Heart left ventricle (tissue), 16 donors: ENCODE results near the gene SPSB1. TPM values are rescaled to one million over a fixed set of nuclear protein-coding genes. Genes with fewer than 3 reads are reported as not detected.

Source experiments
- ATAC-seq, 4 donors: fragments of 200-7000 bp; cut with Tn5 transposase; one replicate each; pipeline ENCODE4 v1.9.1; 2020 to 2022; ENCODE audit warnings: moderate library complexity in 4 of 4, mild to moderate bottlenecking in 3 of 4, moderate number of reproducible peaks in 1 of 4
- DNase-seq, 5 donors: peaks; one replicate each; pipeline ENCODE4 v3.0.0-alpha.2; 2020
- H3K27ac ChIP-seq, 12 donors: fragments of 200-600 bp; sonication (generic) in 4 of 12; one replicate each; pipeline versions ENCODE4 v1.5.0 to v1.8.0; 2016 to 2022; ENCODE audit warnings: mild to moderate bottlenecking in 2 of 12
- H3K27me3 ChIP-seq, 9 donors: fragments of 200-600 bp; sonication (generic) in 2 of 9; one replicate each; pipeline versions ENCODE4 v1.5.1 to v1.8.0; 2016 to 2022; ENCODE audit warnings: mild to moderate bottlenecking in 3 of 9
- H3K36me3 ChIP-seq, 9 donors: fragments of 200-600 bp; sonication (generic) in 2 of 9; one replicate each; pipeline versions ENCODE4 v1.5.0 to v1.8.0; 2018 to 2022; ENCODE audit warnings: mild to moderate bottlenecking in 2 of 9
- H3K4me1 ChIP-seq, 12 donors: fragments of 200-600 bp; sonication (generic) in 4 of 12; one replicate each; pipeline versions ENCODE4 v1.5.0 to v1.8.0; 2016 to 2022; ENCODE audit warnings: mild to moderate bottlenecking in 3 of 12
- H3K4me3 ChIP-seq, 12 donors: fragments of 200-600 bp; sonication (generic) in 4 of 12; one replicate each; pipeline versions ENCODE4 v1.5.0 to v1.8.0; 2017 to 2022; ENCODE audit warnings: mild to moderate bottlenecking in 9 of 12, moderate library complexity in 4 of 12
- H3K9me3 ChIP-seq, 12 donors: fragments of 200-600 bp; sonication (generic) in 4 of 12; one replicate each; pipeline versions ENCODE4 v1.5.0 to v1.8.0; 2016 to 2022; ENCODE audit warnings: mild to moderate bottlenecking in 1 of 12
- POLR2A ChIP-seq, 2 donors: fragments of 450-650 bp; IDR thresholded peaks; one replicate each; pipeline ENCODE4 v1.6.1; 2017; ENCODE audit warnings: antibody characterized with exemption in 2 of 2, mild to moderate bottlenecking in 2 of 2, moderate library complexity in 2 of 2
- WGBS, 4 donors: extraction: QIAGEN DNeasy Blood & Tissue Kit in 2 of 4; methylation state at CpG; one replicate each; pipeline versions ENCODE4 v1.1.5 to v1.1.7; 2013 to 2018; 5-methylcytosine and 5-hydroxymethylcytosine counted together
- intact Hi-C, 10 donors: fragments of 100-400 bp; cut with DNase I; formaldehyde crosslinking; loops; one replicate each; pipeline versions ENCODE4 v1.11.1 to v1.14.2; 2022
- polyA plus RNA-seq, 2 donors: library from polyadenylated mRNA; stranded (reverse); fragments of 200-250 nt; gene quantifications; one replicate each; pipeline ENCODE4 v1.2.3, GENCODE V29; 2013
- total RNA-seq, 9 donors: library from RNA; depleted of rRNA in 2 of 9; stranded (reverse); fragments of >200 nt in 2 of 9; fragmentation: NEBNext Ultra II Directional in 3 of 9; extraction: Animal tissue kit (Norgen Biotek cat#: 25700) in 3 of 9; gene quantifications; one replicate each; pipeline versions ENCODE4 v1.1.0 to v1.2.4, GENCODE V29; 2016 to 2023
- TF ChIP-seq, protein P1 (sequence below), 12 donors: fragments of 200-600 bp; sonication (generic) in 4 of 12; IDR thresholded peaks; one replicate each; pipeline versions ENCODE4 v1.5.0 to v1.8.0; 2018 to 2022; ENCODE audit warnings: antibody characterized with exemption in 12 of 12, mild to moderate bottlenecking in 5 of 12
- donor health status: ischemic (EF 13 %, LVEDD 7.1; RV severe dilation, severe dysfunction).
- donor health status: healthy with polysubstance abuse.
- donor health status: DM: no; HTN: yes; CAD: no.
- donor health status: DM: no; HTN: no; CAD: no.
- donor health status: ischemic (EF 25% LVEDD 6.9; RV normal size, moderate dysfunction).
- donor health status: ischemic (EF 25% LVEDD 5.7; RV mildly dilated, moderate dysfunction).
- donor health status: healthy.
- donor health status: DM: yes; HTN: yes; CAD: no.
- donor health status: ischemic (EF 35%, LVEDD 5.7; RV mildly dilated, moderate dysfunction).
- donor health status: nonischemic (EF 11% LVEDD 7.7; RV severe dilation, severe dysfunction).
- donor health status: DM: yes; HTN: yes; CAD: no.
- donor health status: PGD.
- donor health status: ischemic (EF 29% LVEDD 5.4; RV normal size, mild dysfunction).
- donor health status: nonischemic (EF 23%, LVEDD 6.1; RV moderate dilation, normal function).

Gene SPSB1
- total and polyA plus RNA-seq, 11 donors = 7.0 to 27.2 (median 9.2) TPM

DNA sequence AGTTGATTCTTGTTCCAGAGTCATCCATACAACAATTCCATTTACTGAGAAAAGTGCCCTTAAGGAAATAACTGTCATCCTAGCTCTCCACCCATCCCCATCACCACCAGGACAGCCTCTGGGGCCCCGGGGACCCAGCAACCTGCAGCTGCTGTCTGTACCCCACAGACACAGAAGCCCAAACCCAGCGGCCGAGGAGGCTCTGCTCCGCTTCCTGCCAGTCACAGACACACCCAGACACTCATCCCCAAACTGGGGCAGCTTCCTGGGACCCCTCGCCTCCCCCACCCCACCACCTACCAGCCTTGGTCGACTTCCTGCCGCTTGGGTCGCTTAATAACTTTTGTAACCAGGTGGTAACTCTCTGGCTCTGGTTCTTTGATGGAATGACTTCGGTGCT, 125.0 kb downstream of the SPSB1 start:
- ATAC-seq = no peak
- no peak overlapping the region for H3K4me3 ChIP-seq
- no peak for DNase-seq
- H3K36me3 ChIP-seq = no peaks in the 10 kb centered on the region
- 77 to 84% (median 80%) methylated on average over 7 to 9 of the region's 9 CpGs for WGBS, 4 donors
- H3K4me1 ChIP-seq = peaks cover 6 to 22% (median 17%) of the 10 kb centered on the region in 12 donors
- H3K27me3 ChIP-seq = no peaks in the 10 kb centered on the region
- intact Hi-C loops = no loop called here
- no peaks in the 10 kb centered on the region for H3K9me3 ChIP-seq
- H3K27ac ChIP-seq = no peak overlapping the region
- TF ChIP-seq, protein P1, sequence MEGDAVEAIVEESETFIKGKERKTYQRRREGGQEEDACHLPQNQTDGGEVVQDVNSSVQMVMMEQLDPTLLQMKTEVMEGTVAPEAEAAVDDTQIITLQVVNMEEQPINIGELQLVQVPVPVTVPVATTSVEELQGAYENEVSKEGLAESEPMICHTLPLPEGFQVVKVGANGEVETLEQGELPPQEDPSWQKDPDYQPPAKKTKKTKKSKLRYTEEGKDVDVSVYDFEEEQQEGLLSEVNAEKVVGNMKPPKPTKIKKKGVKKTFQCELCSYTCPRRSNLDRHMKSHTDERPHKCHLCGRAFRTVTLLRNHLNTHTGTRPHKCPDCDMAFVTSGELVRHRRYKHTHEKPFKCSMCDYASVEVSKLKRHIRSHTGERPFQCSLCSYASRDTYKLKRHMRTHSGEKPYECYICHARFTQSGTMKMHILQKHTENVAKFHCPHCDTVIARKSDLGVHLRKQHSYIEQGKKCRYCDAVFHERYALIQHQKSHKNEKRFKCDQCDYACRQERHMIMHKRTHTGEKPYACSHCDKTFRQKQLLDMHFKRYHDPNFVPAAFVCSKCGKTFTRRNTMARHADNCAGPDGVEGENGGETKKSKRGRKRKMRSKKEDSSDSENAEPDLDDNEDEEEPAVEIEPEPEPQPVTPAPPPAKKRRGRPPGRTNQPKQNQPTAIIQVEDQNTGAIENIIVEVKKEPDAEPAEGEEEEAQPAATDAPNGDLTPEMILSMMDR (IDR thresholded peaks at IDR 0.05) = no peak

DNA sequence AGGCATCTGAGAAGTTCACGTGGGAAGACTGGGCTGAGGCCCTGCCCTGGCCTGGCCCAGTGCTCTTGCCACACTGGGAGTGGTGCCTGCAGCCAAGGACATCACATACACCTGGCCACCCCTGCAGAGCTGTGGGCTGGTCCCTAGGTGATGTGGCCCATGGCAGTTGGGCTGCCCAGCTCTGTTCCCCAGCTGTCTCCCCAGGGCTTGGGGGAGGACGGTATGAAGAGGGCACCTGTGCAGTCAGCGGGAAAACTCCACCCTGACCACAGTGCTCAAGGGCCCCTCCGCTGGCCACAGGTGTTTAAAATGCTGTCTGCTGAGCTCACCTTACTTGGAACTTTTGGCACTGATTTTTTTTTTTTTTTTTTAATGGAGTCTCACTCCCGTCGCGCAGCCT, 126.2 kb downstream of the SPSB1 start:
- intact Hi-C loops = no loop called here
- TF ChIP-seq POLR2A (IDR thresholded peaks at IDR 0.05) = no peak
- TF ChIP-seq, protein P1 (IDR thresholded peaks at IDR 0.05) = no peak
- no peaks in the 10 kb centered on the region for H3K9me3 ChIP-seq
- no peak overlapping the region for H3K27ac ChIP-seq
- peaks cover 0 to 17% (median 9%) of the 10 kb centered on the region in 12 donors for H3K4me1 ChIP-seq
- no peak overlapping the region for H3K4me3 ChIP-seq
- no peaks in the 10 kb centered on the region for H3K27me3 ChIP-seq
- ATAC-seq (no peak), DNase-seq (no peak)
- H3K36me3 ChIP-seq = no peaks in the 10 kb centered on the region
- 91 to 94% (median 93%) methylated on average over 7 of the region's 7 CpGs for WGBS, 4 donors

Other genes with a start within 250 kb of the SPSB1 start
- gene SLC2A5, start 223.3 kb upstream of the SPSB1 start, total RNA-seq = 10 to 100 TPM in 2 of 9 donors, 1 to 10 TPM in 6, under 1 TPM in 1; 0.93 to 15.8 (median 2.9) TPM
- gene SLC2A5, start 223.3 kb upstream of the SPSB1 start, polyA plus RNA-seq = 1 to 10 TPM in 1 of 2 donors, under 1 TPM in 1; 0.86 to 1.1 TPM
- gene GPR157, start 163.8 kb upstream of the SPSB1 start, total RNA-seq = 10 to 100 TPM; 21.1 to 41.8 (median 30.3) TPM
- gene GPR157, start 163.8 kb upstream of the SPSB1 start, polyA plus RNA-seq = 10 to 100 TPM in 1 of 2 donors, 1 to 10 TPM in 1; 9.2 to 10.2 TPM
- 10 to 100 TPM; 16.0 to 54.5 (median 27.9) TPM for gene H6PD, start 58.1 kb upstream of the SPSB1 start, total RNA-seq
- gene H6PD, start 58.1 kb upstream of the SPSB1 start, polyA plus RNA-seq = 10 to 100 TPM; 11.0 to 15.7 TPM
- gene SLC25A33, start 246.6 kb downstream of the SPSB1 start, total RNA-seq = 1 to 10 TPM; 2.8 to 9.7 (median 4.5) TPM
- gene SLC25A33, start 246.6 kb downstream of the SPSB1 start, polyA plus RNA-seq = 1 to 10 TPM; 4.4 to 6.6 TPM